GM15510 (cell line): ENCODE data around the gene GPS2.

Experiments used
- POLR2A ChIP-seq: IDR thresholded peaks from 3 replicates; pipeline ENCODE4 v1.6.1; 2011; ENCODE audit warnings: borderline replicate concordance; ENCODE audit not compliant: insufficient read length; ENCODE audit errors: extremely low read depth

Gene GPS2

GRCh38 chr17:7292194-7292593 is 23.0 kb downstream of the GPS2 start:
- TF ChIP-seq POLR2A, result no peak

- no peak for TF ChIP-seq POLR2A
Observed at GRCh38 chr17:7290685-7291084, 24.5 kb downstream of the GPS2 start.

GRCh38 chr17:7290166-7290565 is 25.0 kb downstream of the GPS2 start:
- TF ChIP-seq POLR2A, result no peak

- TF ChIP-seq POLR2A, result no peak
Observed at GRCh38 chr17:7289256-7290032, 25.7 kb downstream of the GPS2 start.

- TF ChIP-seq POLR2A, result no peak
Observed at GRCh38 chr17:7285679-7286078, 29.5 kb downstream of the GPS2 start.

GRCh38 chr17:7284911-7285310 is 30.2 kb downstream of the GPS2 start:
- no peak for TF ChIP-seq POLR2A

GRCh38 chr17:7283471-7284216 is 31.5 kb downstream of the GPS2 start:
- no peak for TF ChIP-seq POLR2A

- TF ChIP-seq POLR2A, result no peak
Observed at GRCh38 chr17:7282752-7283321, 32.3 kb downstream of the GPS2 start.

GRCh38 chr17:7281953-7282751 is 33.0 kb downstream of the GPS2 start:
- TF ChIP-seq POLR2A, result no peak

- TF ChIP-seq POLR2A, result no peak
Observed at GRCh38 chr17:7281074-7281952, 33.8 kb downstream of the GPS2 start, which contains the start of gene SLC2A4. Gene SLC2A4 (plus strand): TSS chr17:7281718. CDS start chr17:7281935, 217 bp downstream.

GRCh38 chr17:7280519-7281073 is 34.6 kb downstream of the GPS2 start:
- no peak for TF ChIP-seq POLR2A

GRCh38 chr17:7279448-7279847 is 35.7 kb downstream of the GPS2 start:
- no peak for TF ChIP-seq POLR2A

GRCh38 chr17:7266784-7267183 is 48.4 kb downstream of the GPS2 start:
- no peak for TF ChIP-seq POLR2A

GRCh38 chr17:7263801-7264078 is 51.4 kb downstream of the GPS2 start:
- no peak for TF ChIP-seq POLR2A
